Subcutaneous adipose tissue (tissue), 4 donors: ENCODE measurements around the gene SPEG. TPM values are rescaled to one million over a fixed set of nuclear protein-coding genes. Genes with fewer than 3 reads are reported as not detected.

Source experiments
- CTCF ChIP-seq: fragments of 450-650 bp; IDR thresholded peaks from one replicate; pipeline ENCODE4 v1.5.1; 2016; ENCODE audit warnings: low read depth, mild to moderate bottlenecking, control low read depth, antibody characterized with exemption, moderate library complexity
- total RNA-seq, 4 donors: library from RNA; depleted of rRNA; stranded (reverse); fragments of >200 nt; gene quantifications; one replicate each; pipeline ENCODE4 v1.1.0, GENCODE V29; 2016

SPEG gene
- total RNA-seq, 4 donors from 2014 or later, result 0.49 to 5.9 (median 2.9) TPM

- no peak for TF ChIP-seq CTCF
These were observed 18.9 kb upstream of the SPEG start for GRCh38 chr2:219415580-219416234.

- TF ChIP-seq CTCF, result no peak
These were observed 18.4 kb upstream of the SPEG start for GRCh38 chr2:219416235-219416602.

GRCh38 chr2:219416938-219417337, 17.7 kb upstream of the SPEG start:
- TF ChIP-seq CTCF, result no peak

- TF ChIP-seq CTCF, result no peak
These were observed 17.3 kb upstream of the SPEG start for GRCh38 chr2:219417374-219417773.

GRCh38 chr2:219418155-219419011, 16.3 kb upstream of the SPEG start, which contains the start of gene DES:
Gene DES (plus strand): TSS chr2:219418377. CDS start chr2:219418463, 86 bp downstream.
- TF ChIP-seq CTCF, result no peak

GRCh38 chr2:219419012-219419324, 15.7 kb upstream of the SPEG start:
- no peak for TF ChIP-seq CTCF

GRCh38 chr2:219419331-219420197, 15.1 kb upstream of the SPEG start:
- TF ChIP-seq CTCF, result no peak
